ENCODE results near the gene TOM1.

- TF ChIP-seq CEBPB (IDR thresholded peaks at IDR 0.05), result no peak
- TF ChIP-seq YY1 (IDR thresholded peaks at IDR 0.05; ENCODE audit: low read depth), result no peak
- no peak for TF ChIP-seq CREB1 (IDR thresholded peaks at IDR 0.05; ENCODE audit: low read depth)
- TF ChIP-seq TCF12 (IDR thresholded peaks at IDR 0.05; ENCODE audit: low read depth), result no peak
- no peak for TF ChIP-seq TAF1 (IDR thresholded peaks at IDR 0.05; ENCODE audit: low read depth)
- TF ChIP-seq EP300 (IDR thresholded peaks at IDR 0.05; ENCODE audit: borderline replicate concordance), result no peak
- TF ChIP-seq, protein P1, sequence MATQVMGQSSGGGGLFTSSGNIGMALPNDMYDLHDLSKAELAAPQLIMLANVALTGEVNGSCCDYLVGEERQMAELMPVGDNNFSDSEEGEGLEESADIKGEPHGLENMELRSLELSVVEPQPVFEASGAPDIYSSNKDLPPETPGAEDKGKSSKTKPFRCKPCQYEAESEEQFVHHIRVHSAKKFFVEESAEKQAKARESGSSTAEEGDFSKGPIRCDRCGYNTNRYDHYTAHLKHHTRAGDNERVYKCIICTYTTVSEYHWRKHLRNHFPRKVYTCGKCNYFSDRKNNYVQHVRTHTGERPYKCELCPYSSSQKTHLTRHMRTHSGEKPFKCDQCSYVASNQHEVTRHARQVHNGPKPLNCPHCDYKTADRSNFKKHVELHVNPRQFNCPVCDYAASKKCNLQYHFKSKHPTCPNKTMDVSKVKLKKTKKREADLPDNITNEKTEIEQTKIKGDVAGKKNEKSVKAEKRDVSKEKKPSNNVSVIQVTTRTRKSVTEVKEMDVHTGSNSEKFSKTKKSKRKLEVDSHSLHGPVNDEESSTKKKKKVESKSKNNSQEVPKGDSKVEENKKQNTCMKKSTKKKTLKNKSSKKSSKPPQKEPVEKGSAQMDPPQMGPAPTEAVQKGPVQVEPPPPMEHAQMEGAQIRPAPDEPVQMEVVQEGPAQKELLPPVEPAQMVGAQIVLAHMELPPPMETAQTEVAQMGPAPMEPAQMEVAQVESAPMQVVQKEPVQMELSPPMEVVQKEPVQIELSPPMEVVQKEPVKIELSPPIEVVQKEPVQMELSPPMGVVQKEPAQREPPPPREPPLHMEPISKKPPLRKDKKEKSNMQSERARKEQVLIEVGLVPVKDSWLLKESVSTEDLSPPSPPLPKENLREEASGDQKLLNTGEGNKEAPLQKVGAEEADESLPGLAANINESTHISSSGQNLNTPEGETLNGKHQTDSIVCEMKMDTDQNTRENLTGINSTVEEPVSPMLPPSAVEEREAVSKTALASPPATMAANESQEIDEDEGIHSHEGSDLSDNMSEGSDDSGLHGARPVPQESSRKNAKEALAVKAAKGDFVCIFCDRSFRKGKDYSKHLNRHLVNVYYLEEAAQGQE (IDR thresholded peaks at IDR 0.05; ENCODE audit: low read depth), result no peak
- no peak for TF ChIP-seq FOXM1 (IDR thresholded peaks at IDR 0.05; ENCODE audit: borderline replicate concordance, low read depth)
- no peak for TF ChIP-seq TEAD4 (IDR thresholded peaks at IDR 0.05)
- TF ChIP-seq MAX (IDR thresholded peaks at IDR 0.05), result no peak
- TF ChIP-seq RAD21 (IDR thresholded peaks at IDR 0.05; ENCODE audit: low read depth), result no peak
- no peak for TF ChIP-seq EGR1 (IDR thresholded peaks at IDR 0.05)
- TF ChIP-seq, protein P2, sequence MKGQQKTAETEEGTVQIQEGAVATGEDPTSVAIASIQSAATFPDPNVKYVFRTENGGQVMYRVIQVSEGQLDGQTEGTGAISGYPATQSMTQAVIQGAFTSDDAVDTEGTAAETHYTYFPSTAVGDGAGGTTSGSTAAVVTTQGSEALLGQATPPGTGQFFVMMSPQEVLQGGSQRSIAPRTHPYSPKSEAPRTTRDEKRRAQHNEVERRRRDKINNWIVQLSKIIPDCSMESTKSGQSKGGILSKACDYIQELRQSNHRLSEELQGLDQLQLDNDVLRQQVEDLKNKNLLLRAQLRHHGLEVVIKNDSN (IDR thresholded peaks at IDR 0.05), result no peak
- no peak for TF ChIP-seq NFIC (IDR thresholded peaks at IDR 0.05)
Observed at GRCh38 chr22:35292786-35293185, 6.9 kb upstream of the TOM1 start.
